Measurements from ENCODE around the gene TRAF3IP3.

The TRAF3IP3 gene

GRCh38 chr1:209737118-209737505, 18.7 kb upstream of the TRAF3IP3 start:
- in situ Hi-C loops (cut with MboI; ENCODE audit: low sequenced_read_pairs), result no loop called here

- in situ Hi-C loops (cut with MboI; ENCODE audit: low sequenced_read_pairs), result no loop called here
Measured at GRCh38 chr1:209738270-209738669, 17.6 kb upstream of the TRAF3IP3 start.

- in situ Hi-C loops (cut with MboI; ENCODE audit: low sequenced_read_pairs), result no loop called here
Measured at GRCh38 chr1:209741193-209741592, 14.7 kb upstream of the TRAF3IP3 start.

GRCh38 chr1:209741889-209742288, 14.0 kb upstream of the TRAF3IP3 start:
- in situ Hi-C loops (cut with MboI; ENCODE audit: low sequenced_read_pairs), result no loop called here

- in situ Hi-C loops (cut with MboI; ENCODE audit: low sequenced_read_pairs), result no loop called here
Measured at GRCh38 chr1:209742409-209743144, 13.3 kb upstream of the TRAF3IP3 start.

- in situ Hi-C loops (cut with MboI; ENCODE audit: low sequenced_read_pairs), result no loop called here
Measured at GRCh38 chr1:209743145-209743482, 12.7 kb upstream of the TRAF3IP3 start.

GRCh38 chr1:209746451-209747165, 9.2 kb upstream of the TRAF3IP3 start:
- in situ Hi-C loops (cut with MboI; ENCODE audit: low sequenced_read_pairs), result no loop called here

GRCh38 chr1:209747580-209748262, 8.1 kb upstream of the TRAF3IP3 start:
- in situ Hi-C loops (cut with MboI; ENCODE audit: low sequenced_read_pairs), result no loop called here

GRCh38 chr1:209748620-209749019, 7.2 kb upstream of the TRAF3IP3 start:
- in situ Hi-C loops (cut with MboI; ENCODE audit: low sequenced_read_pairs), result no loop called here

- in situ Hi-C loops (cut with MboI; ENCODE audit: low sequenced_read_pairs), result no loop called here
Measured at GRCh38 chr1:209749205-209749604, 6.6 kb upstream of the TRAF3IP3 start.

GRCh38 chr1:209749670-209750323, 6.1 kb upstream of the TRAF3IP3 start:
- in situ Hi-C loops (cut with MboI; ENCODE audit: low sequenced_read_pairs), result no loop called here

- in situ Hi-C loops (cut with MboI; ENCODE audit: low sequenced_read_pairs), result no loop called here
Measured at GRCh38 chr1:209751627-209752231, 4.1 kb upstream of the TRAF3IP3 start.

- in situ Hi-C loops (cut with MboI; ENCODE audit: low sequenced_read_pairs), result no loop called here
Measured at GRCh38 chr1:209752890-209753289, 3.0 kb upstream of the TRAF3IP3 start.

- in situ Hi-C loops (cut with MboI; ENCODE audit: low sequenced_read_pairs), result no loop called here
Measured at GRCh38 chr1:209755256-209755655, 597 bp upstream of the TRAF3IP3 start.

GRCh38 chr1:209756615-209757445, 977 bp downstream of the TRAF3IP3 start:
- in situ Hi-C loops (cut with MboI; ENCODE audit: low sequenced_read_pairs), result no loop called here

GRCh38 chr1:209758400-209758799, 2.5 kb downstream of the TRAF3IP3 start:
- in situ Hi-C loops (cut with MboI; ENCODE audit: low sequenced_read_pairs), result no loop called here

GRCh38 chr1:209759829-209760359, 4.0 kb downstream of the TRAF3IP3 start:
- in situ Hi-C loops (cut with MboI; ENCODE audit: low sequenced_read_pairs), result no loop called here

- in situ Hi-C loops (cut with MboI; ENCODE audit: low sequenced_read_pairs), result no loop called here
Measured at GRCh38 chr1:209761011-209761635, 5.3 kb downstream of the TRAF3IP3 start.

GRCh38 chr1:209766051-209766450, 10.2 kb downstream of the TRAF3IP3 start:
- in situ Hi-C loops (cut with MboI; ENCODE audit: low sequenced_read_pairs), result no loop called here

Data from HL-60/S4 treated with phorbol 12-myristate 13-acetate at 8.2 ng/mL for 4 days and 3 days (cell line).